Suppressor macrophage treated with lipopolysaccharide for 1 hour (primary cell): ENCODE data around the gene PAIP2.
"Not testable (repeated sequence)": the region's sequence is repeated elsewhere in the genome, so short reads cannot be mapped to it uniquely, and the experiment has no call there.

Experiments
- DNase-seq, 3 donors: peaks; one replicate each; pipeline ENCODE4 v3.0.0-alpha.2; 2020 to 2022

The PAIP2 gene

GRCh38 chr5:139335811-139336210 is 5.8 kb upstream of the PAIP2 start:
- no peak for DNase-seq

GRCh38 chr5:139340051-139340450 is 1.6 kb upstream of the PAIP2 start:
- no peak for DNase-seq

GRCh38 chr5:139341187-139341688 is 416 bp upstream of the PAIP2 start:
- DNase-seq: no peak

- no peak for DNase-seq
These were observed 719 bp downstream of the PAIP2 start for GRCh38 chr5:139342423-139342723.

- DNase-seq: no peak
These were observed 1.8 kb downstream of the PAIP2 start for GRCh38 chr5:139343476-139343875.

- DNase-seq: no peak
These were observed 2.5 kb downstream of the PAIP2 start for GRCh38 chr5:139344177-139344576.

- not testable (repeated sequence) for DNase-seq
These were observed 3.8 kb downstream of the PAIP2 start for GRCh38 chr5:139345442-139345841.

- not testable (repeated sequence) for DNase-seq
These were observed 6.2 kb downstream of the PAIP2 start for GRCh38 chr5:139347863-139348262.

GRCh38 chr5:139354186-139354585 is 12.5 kb downstream of the PAIP2 start:
- no peak for DNase-seq

- not testable (repeated sequence) for DNase-seq
These were observed 14.2 kb downstream of the PAIP2 start for GRCh38 chr5:139355900-139356299.

GRCh38 chr5:139358064-139358463 is 16.4 kb downstream of the PAIP2 start:
- DNase-seq: no peak

GRCh38 chr5:139360384-139360783 is 18.7 kb downstream of the PAIP2 start:
- DNase-seq: no peak

- DNase-seq: peak in 1 of 3 donors; percentile 28
These were observed 20.3 kb downstream of the PAIP2 start for GRCh38 chr5:139361835-139362429.

GRCh38 chr5:139363937-139364336 is 22.3 kb downstream of the PAIP2 start:
- DNase-seq: no peak

GRCh38 chr5:139364466-139364865 is 22.8 kb downstream of the PAIP2 start:
- no peak for DNase-seq

GRCh38 chr5:139368613-139369012 is 27.0 kb downstream of the PAIP2 start:
- no peak for DNase-seq

- DNase-seq: no peak
These were observed 27.5 kb downstream of the PAIP2 start for GRCh38 chr5:139369181-139369580.

GRCh38 chr5:139371482-139372435 is 30.1 kb downstream of the PAIP2 start:
- no peak for DNase-seq

GRCh38 chr5:139374909-139375308 is 33.3 kb downstream of the PAIP2 start:
- no peak for DNase-seq

- no peak for DNase-seq
These were observed 34.7 kb downstream of the PAIP2 start for GRCh38 chr5:139376364-139376763.

- DNase-seq: no peak
These were observed 35.6 kb downstream of the PAIP2 start for GRCh38 chr5:139377226-139377625.

- no peak for DNase-seq
These were observed 36.6 kb downstream of the PAIP2 start for GRCh38 chr5:139378101-139378825.

- DNase-seq: no peak
These were observed 37.3 kb downstream of the PAIP2 start for GRCh38 chr5:139378941-139379361.
